ENCODE data around the gene APOL1.

Gene APOL1

GRCh38 chr22:36212901-36213300 is 40.0 kb upstream of the APOL1 start:
- TF ChIP-seq FOXM1 (IDR thresholded peaks at IDR 0.05; ENCODE audit: borderline replicate concordance, low read depth): no peak
- no peak for TF ChIP-seq REST (IDR thresholded peaks at IDR 0.05; ENCODE audit: low read depth)
- no peak for TF ChIP-seq USF1 (IDR thresholded peaks at IDR 0.05)
- no peak for TF ChIP-seq MAX (IDR thresholded peaks at IDR 0.05)
- no peak for TF ChIP-seq CEBPB (IDR thresholded peaks at IDR 0.05)
- no peak for TF ChIP-seq TCF12 (IDR thresholded peaks at IDR 0.05; ENCODE audit: low read depth)
- TF ChIP-seq EP300 (IDR thresholded peaks at IDR 0.05; ENCODE audit: borderline replicate concordance): no peak
- no peak for TF ChIP-seq EGR1 (IDR thresholded peaks at IDR 0.05)
- no peak for TF ChIP-seq TAF1 (IDR thresholded peaks at IDR 0.05; ENCODE audit: low read depth)
- no peak for TF ChIP-seq TEAD4 (IDR thresholded peaks at IDR 0.05)
- TF ChIP-seq ZBTB7A (IDR thresholded peaks at IDR 0.05; ENCODE audit: low read depth): no peak
- TF ChIP-seq YY1 (IDR thresholded peaks at IDR 0.05; ENCODE audit: low read depth): no peak
- no peak for TF ChIP-seq RAD21 (IDR thresholded peaks at IDR 0.05; ENCODE audit: low read depth)
- no peak for TF ChIP-seq NFIC (IDR thresholded peaks at IDR 0.05)

GRCh38 chr22:36213586-36213985 is 39.3 kb upstream of the APOL1 start:
- TF ChIP-seq CREB1 (IDR thresholded peaks at IDR 0.05; ENCODE audit: low read depth) (no peak), TCF12 (IDR thresholded peaks at IDR 0.05; ENCODE audit: low read depth) (no peak), USF1 (IDR thresholded peaks at IDR 0.05) (no peak), RAD21 (IDR thresholded peaks at IDR 0.05; ENCODE audit: low read depth) (no peak), TEAD4 (IDR thresholded peaks at IDR 0.05) (no peak), NFIC (IDR thresholded peaks at IDR 0.05) (no peak), EGR1 (IDR thresholded peaks at IDR 0.05) (no peak)

GRCh38 chr22:36215981-36216380 is 37.0 kb upstream of the APOL1 start:
- TF ChIP-seq RAD21 (IDR thresholded peaks at IDR 0.05; ENCODE audit: low read depth) (no peak), FOXM1 (IDR thresholded peaks at IDR 0.05; ENCODE audit: borderline replicate concordance, low read depth) (no peak), TEAD4 (IDR thresholded peaks at IDR 0.05) (no peak), EGR1 (IDR thresholded peaks at IDR 0.05) (no peak), CREB1 (IDR thresholded peaks at IDR 0.05; ENCODE audit: low read depth) (no peak), NFIC (IDR thresholded peaks at IDR 0.05) (no peak)

- TF ChIP-seq MAX (IDR thresholded peaks at IDR 0.05) (no peak), USF1 (IDR thresholded peaks at IDR 0.05) (no peak), YY1 (IDR thresholded peaks at IDR 0.05; ENCODE audit: low read depth) (no peak), TAF1 (IDR thresholded peaks at IDR 0.05; ENCODE audit: low read depth) (no peak), EP300 (IDR thresholded peaks at IDR 0.05; ENCODE audit: borderline replicate concordance) (no peak), RAD21 (IDR thresholded peaks at IDR 0.05; ENCODE audit: low read depth) (no peak), REST (IDR thresholded peaks at IDR 0.05; ENCODE audit: low read depth) (no peak), ZBTB7A (IDR thresholded peaks at IDR 0.05; ENCODE audit: low read depth) (no peak), CEBPB (IDR thresholded peaks at IDR 0.05) (no peak), CREB1 (IDR thresholded peaks at IDR 0.05; ENCODE audit: low read depth) (no peak)
These were observed 34.2 kb upstream of the APOL1 start for GRCh38 chr22:36218648-36219193.

- TF ChIP-seq USF1 (IDR thresholded peaks at IDR 0.05): no peak
- no peak for TF ChIP-seq ZBTB7A (IDR thresholded peaks at IDR 0.05; ENCODE audit: low read depth)
- TF ChIP-seq TAF1 (IDR thresholded peaks at IDR 0.05; ENCODE audit: low read depth): no peak
- no peak for TF ChIP-seq MAX (IDR thresholded peaks at IDR 0.05)
- no peak for TF ChIP-seq RAD21 (IDR thresholded peaks at IDR 0.05; ENCODE audit: low read depth)
- TF ChIP-seq TEAD4 (IDR thresholded peaks at IDR 0.05): no peak
- TF ChIP-seq REST (IDR thresholded peaks at IDR 0.05; ENCODE audit: low read depth): no peak
- no peak for TF ChIP-seq EGR1 (IDR thresholded peaks at IDR 0.05)
- no peak for TF ChIP-seq FOXM1 (IDR thresholded peaks at IDR 0.05; ENCODE audit: borderline replicate concordance, low read depth)
- TF ChIP-seq YY1 (IDR thresholded peaks at IDR 0.05; ENCODE audit: low read depth): no peak
These were observed 32.4 kb upstream of the APOL1 start for GRCh38 chr22:36220451-36220921.

Measured in Ishikawa (cell line).